Mammary epithelial cell (primary cell): ENCODE data around the gene SPR.

Source experiments
- EZH2 ChIP-seq: IDR thresholded peaks from 2 replicates; pipeline ENCODE4 v1.6.1; 2012; ENCODE audit warnings: low read length, inconsistent platforms, borderline replicate concordance
- TF ChIP-seq, protein P1 (sequence below), 2 donors: IDR thresholded peaks in 1 of 2; conservative IDR thresholded peaks in 1 of 2; 2 replicates each; pipeline ENCODE4 v1.5.1; 2011 to 2012; ENCODE audit warnings: inconsistent platforms in 2 of 2, low read length in 2 of 2, mild to moderate bottlenecking in 2 of 2, control low read depth in 1 of 2, low read depth in 1 of 2; ENCODE audit not compliant: insufficient read depth in 1 of 2; ENCODE audit errors: extremely low read depth in 1 of 2

GRCh38 chr2:72929010-72929409 lies 41.8 kb downstream of the SPR start:
- TF ChIP-seq, protein P1, sequence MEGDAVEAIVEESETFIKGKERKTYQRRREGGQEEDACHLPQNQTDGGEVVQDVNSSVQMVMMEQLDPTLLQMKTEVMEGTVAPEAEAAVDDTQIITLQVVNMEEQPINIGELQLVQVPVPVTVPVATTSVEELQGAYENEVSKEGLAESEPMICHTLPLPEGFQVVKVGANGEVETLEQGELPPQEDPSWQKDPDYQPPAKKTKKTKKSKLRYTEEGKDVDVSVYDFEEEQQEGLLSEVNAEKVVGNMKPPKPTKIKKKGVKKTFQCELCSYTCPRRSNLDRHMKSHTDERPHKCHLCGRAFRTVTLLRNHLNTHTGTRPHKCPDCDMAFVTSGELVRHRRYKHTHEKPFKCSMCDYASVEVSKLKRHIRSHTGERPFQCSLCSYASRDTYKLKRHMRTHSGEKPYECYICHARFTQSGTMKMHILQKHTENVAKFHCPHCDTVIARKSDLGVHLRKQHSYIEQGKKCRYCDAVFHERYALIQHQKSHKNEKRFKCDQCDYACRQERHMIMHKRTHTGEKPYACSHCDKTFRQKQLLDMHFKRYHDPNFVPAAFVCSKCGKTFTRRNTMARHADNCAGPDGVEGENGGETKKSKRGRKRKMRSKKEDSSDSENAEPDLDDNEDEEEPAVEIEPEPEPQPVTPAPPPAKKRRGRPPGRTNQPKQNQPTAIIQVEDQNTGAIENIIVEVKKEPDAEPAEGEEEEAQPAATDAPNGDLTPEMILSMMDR (conservative IDR thresholded peaks at IDR 0.05 in 1 of 2, IDR thresholded peaks at IDR 0.05 in 1 of 2; ENCODE audit: extremely low read depth in 1 of 2, insufficient read depth in 1 of 2, low read depth in 1 of 2, low read length in 2 of 2), result no peak
- no peak for TF ChIP-seq EZH2
